ENCODE results near the gene HES5.

The HES5 gene

DNA sequence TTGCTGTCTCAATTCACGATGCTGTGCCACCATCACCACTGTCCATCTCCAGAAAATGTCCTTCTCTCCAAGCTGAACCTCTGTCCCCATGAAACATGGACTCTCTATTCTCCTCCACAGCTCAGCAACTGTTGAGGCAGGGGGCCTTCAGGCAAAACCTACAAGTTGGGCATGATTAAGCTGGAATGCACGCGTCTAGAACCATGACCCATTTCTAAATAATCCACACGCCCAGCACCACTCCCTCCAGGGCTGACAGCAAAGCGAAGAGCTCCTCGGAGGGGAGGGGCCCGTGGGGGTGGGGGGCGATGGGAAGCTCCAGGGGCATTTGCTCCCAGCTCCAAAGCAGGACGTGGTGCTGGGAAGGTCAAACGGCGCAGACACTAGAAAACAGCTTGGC lies 3.3 kb upstream of the HES5 start:
- DNase-seq = no peak
- Mint-ChIP-seq H3K4me3 (no peak overlapping the region), H3K27ac (no peak overlapping the region), H3K27me3 (peaks cover 41% of the 10 kb centered on the region), H3K9me3 (no peaks in the 10 kb centered on the region), H3K4me1 (peaks cover 16% of the 10 kb centered on the region)
- ATAC-seq = no peak

DNA sequence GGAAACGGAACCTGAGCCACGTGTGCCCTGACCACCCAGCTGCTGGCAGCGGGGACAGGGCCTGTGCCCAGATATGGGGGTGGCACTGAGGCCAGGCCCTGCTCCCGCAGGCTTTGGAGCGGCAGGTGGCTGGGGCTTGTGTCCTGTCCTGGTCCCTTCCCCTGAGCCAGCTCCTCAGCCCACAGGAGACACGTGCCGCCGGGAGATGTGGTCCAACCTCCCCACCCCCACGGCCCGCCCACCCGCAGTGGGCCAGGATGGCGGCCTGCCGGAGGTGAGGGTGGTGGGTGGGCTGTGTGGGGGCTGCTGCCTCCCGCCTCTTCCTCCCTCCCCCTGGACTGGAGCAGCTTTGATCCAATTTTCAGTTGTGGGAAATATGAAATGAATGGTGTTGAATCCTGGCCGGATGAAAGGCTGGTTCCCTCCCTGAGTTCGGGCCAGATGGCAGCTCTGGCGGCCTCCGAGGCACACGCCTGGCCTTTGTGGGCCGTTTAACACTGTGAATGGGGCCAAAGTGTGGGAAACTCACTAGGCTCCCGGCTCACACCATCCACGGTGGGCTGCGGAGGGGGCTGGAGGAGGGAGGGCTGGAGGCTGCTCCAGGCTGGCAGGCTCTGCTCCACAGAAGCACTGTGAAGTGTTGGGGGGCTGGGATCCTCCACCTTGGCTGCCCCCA lies 2.6 kb upstream of the HES5 start:
- Mint-ChIP-seq H3K27me3 (peaks cover 43% of the 10 kb centered on the region), H3K4me1 (peaks cover 21% of the 10 kb centered on the region), H3K9me3 (no peaks in the 10 kb centered on the region), H3K4me3 (no peak overlapping the region), H3K27ac (no peak overlapping the region)
- DNase-seq (no peak), ATAC-seq (no peak)

DNA sequence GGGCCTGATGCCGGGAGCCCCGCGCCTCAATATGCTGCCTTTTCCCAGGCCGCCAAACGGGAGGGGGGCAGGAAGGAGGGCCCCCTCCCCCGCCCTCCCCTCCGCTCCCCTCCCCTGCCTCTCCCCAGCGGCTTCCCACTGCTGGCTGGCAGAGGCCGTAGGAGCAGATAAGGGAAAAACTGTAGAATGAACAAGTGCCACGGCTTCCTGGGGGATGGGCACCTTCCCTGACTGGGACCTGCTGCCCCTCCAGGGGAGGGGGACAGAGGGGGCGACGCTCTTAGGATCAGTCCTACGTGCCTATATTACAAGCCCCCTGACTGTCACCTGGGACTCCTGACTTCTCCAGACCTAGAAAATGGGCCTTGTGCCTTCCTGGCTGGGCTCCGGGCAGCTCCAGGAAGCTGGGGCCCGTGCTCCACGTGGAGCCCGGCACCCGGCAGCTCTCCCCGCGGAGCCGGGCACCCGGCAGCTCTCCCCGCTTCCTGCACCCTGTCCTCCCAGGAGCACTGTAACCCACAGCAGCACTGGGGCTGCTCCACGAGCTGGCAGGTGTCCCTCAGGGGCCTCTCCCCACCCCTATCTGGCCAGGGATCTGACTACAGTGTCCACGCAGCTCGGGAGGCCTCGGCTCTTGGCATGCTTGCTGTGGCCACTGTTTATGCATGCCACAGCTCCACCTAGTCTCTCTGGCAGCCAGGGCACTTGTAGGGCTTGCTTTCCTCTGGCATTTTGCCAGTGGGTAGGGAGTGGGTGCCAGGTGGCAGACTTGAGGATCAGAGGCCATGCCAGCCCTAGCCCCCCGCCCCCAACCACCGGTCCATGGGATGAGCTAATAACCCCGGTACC lies 674 bp upstream of the HES5 start:
- peaks cover 54% of the 10 kb centered on the region for H3K27me3 Mint-ChIP-seq
- no peak overlapping the region for H3K27ac Mint-ChIP-seq
- H3K9me3 Mint-ChIP-seq = no peaks in the 10 kb centered on the region
- no peak for DNase-seq
- H3K4me1 Mint-ChIP-seq = peaks cover 31% of the 10 kb centered on the region
- H3K4me3 Mint-ChIP-seq = peak overlapping the region; percentile 58 to 76
- ATAC-seq = no peak

DNA sequence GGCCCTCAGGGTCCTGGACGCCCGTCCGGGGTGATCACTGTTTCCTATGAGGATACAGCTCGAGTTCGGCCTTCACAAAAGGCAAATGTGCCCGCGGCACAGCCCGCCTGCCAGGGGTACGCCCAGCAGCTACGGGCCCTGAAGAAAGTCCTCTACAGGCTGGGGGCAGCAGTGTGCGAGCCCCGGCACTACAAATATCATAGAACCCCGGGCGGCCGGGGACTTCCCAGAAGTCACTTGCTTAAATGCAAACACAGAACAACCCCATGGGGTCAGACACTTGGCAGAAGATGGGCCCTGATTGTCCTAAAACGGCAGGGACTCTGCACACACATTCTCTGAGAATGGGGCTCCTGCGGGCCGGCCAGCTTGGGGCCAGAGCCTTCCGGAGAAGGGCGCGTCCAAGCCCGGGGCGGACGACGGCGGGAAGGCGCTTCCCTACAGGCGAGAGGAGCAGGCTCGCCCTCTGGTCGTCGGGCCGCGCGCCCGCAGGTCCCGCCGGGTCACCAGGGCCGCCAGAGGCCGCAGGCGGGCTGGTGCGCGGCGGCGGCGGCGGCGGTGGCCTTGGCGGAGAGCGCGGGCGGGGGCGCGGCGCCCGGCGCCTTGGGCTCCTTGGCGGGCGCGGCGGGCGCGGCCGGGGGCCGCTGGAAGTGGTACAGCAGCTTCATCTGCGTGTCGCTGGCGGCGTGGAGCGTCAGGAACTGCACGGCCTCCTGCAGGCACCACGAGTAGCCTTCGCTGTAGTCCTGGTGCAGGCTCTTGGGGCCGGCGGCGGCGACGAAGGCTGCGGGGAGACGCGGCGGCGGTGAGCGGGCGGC lies 888 bp downstream of the HES5 start:
- Mint-ChIP-seq H3K27me3 (peaks cover 54% of the 10 kb centered on the region), H3K9me3 (no peaks in the 10 kb centered on the region), H3K27ac (peak overlapping the region in 1 of 2 donors; percentile 42), H3K4me3 (peak overlapping the region; percentile 83 to 88), H3K4me1 (peaks cover 42% of the 10 kb centered on the region)
- ATAC-seq (peak; percentile 26), DNase-seq (peak; percentile 52 to 68)

DNA sequence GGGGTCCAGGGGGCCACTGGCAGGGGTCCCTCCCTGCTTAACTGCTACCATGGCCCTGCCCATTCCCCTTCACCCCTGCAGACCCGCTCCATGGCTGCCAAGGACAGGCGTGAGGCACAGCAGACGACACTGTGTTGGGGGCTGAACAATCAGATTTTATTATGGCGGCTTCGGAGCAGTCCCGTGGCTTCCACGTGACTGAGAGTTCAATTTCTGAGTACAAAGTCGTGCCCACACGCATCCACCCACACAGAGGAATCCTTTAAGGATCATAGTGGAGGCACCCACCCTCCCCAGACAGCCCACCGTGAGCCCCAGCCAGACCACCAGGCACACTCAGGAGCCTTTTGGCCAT lies 1.5 kb downstream of the HES5 start:
- Mint-ChIP-seq H3K4me1 (peaks cover 48% of the 10 kb centered on the region), H3K9me3 (no peaks in the 10 kb centered on the region), H3K27ac (no peak overlapping the region), H3K27me3 (peaks cover 52% of the 10 kb centered on the region), H3K4me3 (peak overlapping the region; percentile 83 to 88)
- ATAC-seq (no peak), DNase-seq (no peak)

DNA sequence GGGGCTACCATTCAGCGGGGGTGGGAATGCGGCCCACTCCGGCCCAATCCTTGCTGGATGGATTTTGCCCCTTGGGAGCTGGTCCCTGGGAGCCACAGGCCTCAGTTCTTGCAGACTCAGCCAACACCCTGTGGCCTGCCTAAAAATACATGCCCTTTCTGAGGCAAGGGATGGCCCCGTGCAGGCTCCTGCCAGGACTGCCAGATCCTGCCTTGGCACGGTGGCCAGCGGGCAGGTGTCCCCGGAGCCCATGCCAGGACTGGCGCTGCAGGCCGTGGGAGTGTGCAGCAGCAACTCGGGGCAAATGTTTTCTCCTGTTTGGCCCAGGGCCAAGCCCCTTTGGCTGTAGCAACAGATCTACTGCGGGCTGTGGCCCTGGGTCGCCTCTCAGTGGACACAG lies 2.0 kb downstream of the HES5 start:
- Mint-ChIP-seq H3K4me1 (peaks cover 54% of the 10 kb centered on the region), H3K27ac (no peak overlapping the region), H3K27me3 (peaks cover 46% of the 10 kb centered on the region), H3K9me3 (no peaks in the 10 kb centered on the region), H3K4me3 (no peak overlapping the region)
- ATAC-seq (no peak), DNase-seq (no peak)

DNA sequence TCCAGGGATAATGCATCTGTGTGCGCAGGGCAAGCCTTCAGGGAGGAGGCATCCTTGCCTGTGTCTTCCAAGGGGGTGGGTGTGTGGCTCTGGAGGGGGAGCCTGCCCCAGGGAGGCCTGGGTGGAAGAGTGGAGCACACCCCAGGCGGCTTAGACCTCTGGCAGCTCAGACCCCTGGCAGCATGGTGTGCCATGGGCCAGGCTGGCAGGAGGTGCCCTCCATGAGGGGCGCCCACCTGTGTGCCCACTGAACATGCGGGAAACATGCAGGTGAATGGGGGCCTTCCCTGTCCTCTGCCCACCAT lies 2.6 kb downstream of the HES5 start:
- H3K27ac Mint-ChIP-seq = no peak overlapping the region
- H3K4me3 Mint-ChIP-seq = peak overlapping the region in 1 of 2 donors; percentile 77
- H3K9me3 Mint-ChIP-seq = no peaks in the 10 kb centered on the region
- peaks cover 46% of the 10 kb centered on the region for H3K27me3 Mint-ChIP-seq
- H3K4me1 Mint-ChIP-seq = peaks cover 59% of the 10 kb centered on the region
- ATAC-seq (no peak), DNase-seq (no peak)

DNA sequence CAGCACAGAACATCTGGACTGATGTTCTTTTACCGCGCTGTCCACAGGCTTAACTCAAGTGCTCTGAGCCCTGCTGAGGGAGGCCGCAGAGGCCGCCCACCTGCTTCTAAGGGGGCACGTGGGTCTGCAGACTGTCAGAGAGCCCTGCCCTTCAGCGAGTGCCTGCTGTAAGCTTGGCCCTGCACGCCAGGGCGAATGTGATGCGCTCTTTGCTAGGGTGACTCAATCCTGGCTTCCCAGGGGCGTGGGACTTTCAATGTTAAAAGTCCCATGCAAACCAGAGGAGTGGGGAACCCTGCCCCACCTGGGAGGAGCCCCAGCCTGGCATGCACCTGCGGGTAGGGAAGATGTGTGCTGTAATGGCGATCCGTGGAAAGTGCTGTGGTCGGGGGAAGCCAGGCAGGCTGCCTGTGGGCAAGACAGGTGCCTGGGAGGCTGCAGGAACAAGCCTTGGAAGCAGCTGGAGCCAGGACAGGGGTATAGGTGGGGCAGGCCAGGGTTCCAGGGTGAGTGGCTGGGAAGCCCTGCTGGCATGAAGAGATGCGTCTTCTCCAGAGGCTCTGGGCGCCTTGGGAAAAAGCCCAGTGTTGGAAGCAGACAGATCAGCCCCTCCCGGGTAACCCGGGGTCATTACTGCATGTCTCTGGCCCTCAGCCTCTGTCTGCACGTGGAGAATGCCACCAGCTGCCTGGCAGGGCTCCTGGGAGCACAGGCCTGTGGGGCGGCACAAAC lies 3.1 kb downstream of the HES5 start:
- ATAC-seq (peak; percentile 55), DNase-seq (peak; percentile 79 to 83)
- no peaks in the 10 kb centered on the region for H3K9me3 Mint-ChIP-seq
- H3K27ac Mint-ChIP-seq = peak overlapping the region; percentile 13 to 53
- H3K27me3 Mint-ChIP-seq = peaks cover 43% of the 10 kb centered on the region
- H3K4me3 Mint-ChIP-seq = peak overlapping the region; percentile 61 to 77
- H3K4me1 Mint-ChIP-seq = peaks cover 64% of the 10 kb centered on the region

DNA sequence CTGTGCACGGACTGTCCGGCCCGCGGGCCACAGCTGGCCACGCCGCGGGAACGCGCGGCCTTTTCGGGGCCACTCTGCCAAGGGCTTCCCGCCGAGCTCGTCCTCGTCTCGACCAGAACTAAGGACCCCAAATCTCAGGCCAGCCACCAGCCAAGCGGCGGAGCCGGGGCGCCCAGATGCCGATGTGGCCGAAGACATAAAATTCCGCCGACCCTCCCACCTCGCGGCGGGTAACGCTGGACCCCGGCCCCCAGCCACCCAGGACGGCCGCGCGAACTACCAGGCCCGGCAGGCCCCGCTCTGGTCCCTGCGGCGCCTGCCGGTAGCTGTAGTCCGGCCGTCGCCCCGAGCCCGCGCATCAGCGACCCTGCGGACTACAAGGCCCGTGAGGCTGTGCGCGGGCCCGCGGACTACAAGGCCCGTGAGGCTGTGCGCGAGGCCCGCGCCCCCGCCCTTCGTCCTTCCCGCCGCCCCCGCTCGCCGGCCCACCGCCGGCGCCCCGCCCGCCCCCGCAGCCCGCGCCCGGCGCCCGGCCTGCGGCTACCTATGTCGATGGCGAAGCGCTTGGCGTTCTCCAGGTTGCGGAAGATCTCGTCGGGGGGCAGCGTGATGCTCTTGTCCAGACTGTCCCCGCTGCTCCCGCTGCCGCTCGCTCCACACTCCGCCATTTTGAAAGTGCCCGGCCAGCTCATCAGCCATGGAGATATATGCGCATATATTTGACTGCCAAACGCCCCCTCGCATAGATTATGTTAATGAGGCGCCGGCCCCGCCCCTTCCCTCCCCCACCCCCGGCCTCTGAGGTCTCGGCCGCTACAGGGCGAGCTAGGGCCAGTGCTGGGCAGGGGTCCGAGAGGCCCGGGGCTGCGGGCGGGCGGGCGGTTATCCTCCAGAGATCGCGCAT lies 3.9 kb downstream of the HES5 start, which contains the start of gene PANK4:
TSS of gene PANK4 (minus strand) at position 677 of the 904 bp plus-strand sequence. CDS start at position 668, 9 bp downstream.
- ATAC-seq = peak; percentile 81
- peak within 1 kb of the TSS; percentile 83 to 87 for H3K4me3 Mint-ChIP-seq
- no peaks in the 10 kb centered on the region for H3K9me3 Mint-ChIP-seq
- peak within 1 kb of the TSS; percentile 94 to 97 for H3K27ac Mint-ChIP-seq
- H3K27me3 Mint-ChIP-seq = peaks cover 34% of the 10 kb centered on the region
- DNase-seq = peak; percentile 86 to 90
- peaks cover 69% of the 10 kb centered on the region for H3K4me1 Mint-ChIP-seq

DNA sequence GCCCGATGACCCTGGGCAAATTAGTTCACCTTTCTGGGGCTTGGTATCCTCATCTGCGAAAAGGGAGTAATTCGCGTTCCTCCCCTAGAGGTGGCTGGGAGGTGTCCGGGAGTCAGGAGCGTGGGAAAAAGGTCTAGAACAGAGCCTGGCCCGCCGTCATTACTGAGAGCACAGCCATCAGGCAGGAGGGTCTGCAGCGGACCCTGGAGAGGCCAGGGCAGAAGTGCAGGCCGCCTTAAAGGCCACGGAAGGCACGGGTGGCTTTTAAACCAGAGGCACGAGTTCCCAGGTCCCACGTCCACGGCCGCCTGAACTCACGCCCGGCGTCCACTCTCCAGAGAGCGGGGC lies 4.5 kb downstream of the HES5 start:
- Mint-ChIP-seq H3K27ac (peak overlapping the region; percentile 79 to 97), H3K4me3 (peak overlapping the region; percentile 83 to 87), H3K4me1 (peaks cover 68% of the 10 kb centered on the region), H3K9me3 (no peaks in the 10 kb centered on the region), H3K27me3 (peaks cover 28% of the 10 kb centered on the region)
- ATAC-seq (no peak), DNase-seq (no peak)

DNA sequence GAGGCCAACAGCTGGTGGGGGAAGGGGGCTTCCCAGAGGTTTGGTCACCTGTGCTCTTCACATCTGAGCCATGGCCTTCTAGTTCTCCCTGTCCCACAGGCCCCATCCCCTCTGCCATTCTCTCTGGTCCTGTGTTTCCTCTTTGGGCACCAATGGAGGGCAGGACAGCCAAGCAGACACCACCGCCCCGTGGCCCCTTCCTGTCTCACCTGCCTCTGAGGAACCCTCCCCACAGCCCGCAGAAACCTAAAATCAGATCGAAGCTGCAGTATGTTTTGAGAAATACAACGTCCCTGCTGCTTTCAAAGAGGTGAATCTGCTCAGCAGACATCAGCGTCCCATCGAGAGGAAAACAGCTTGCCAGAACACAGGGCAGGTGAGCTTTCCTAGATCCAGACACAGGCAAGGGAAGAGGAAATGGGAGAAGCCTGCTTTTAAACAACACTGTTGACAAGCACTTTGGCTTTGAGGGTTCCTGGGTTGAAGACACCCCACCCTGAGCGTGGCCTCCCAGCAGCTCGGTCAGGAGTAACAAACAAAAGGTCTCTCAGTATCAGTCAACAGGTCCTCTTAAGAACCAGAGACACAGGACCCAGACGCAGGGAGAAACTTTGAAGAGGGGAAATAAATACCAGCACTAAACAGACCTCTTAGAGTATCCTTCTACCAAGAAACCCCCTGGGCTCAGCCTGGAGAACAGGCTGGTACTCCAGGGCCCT lies 6.0 kb downstream of the HES5 start:
- Mint-ChIP-seq H3K27me3 (peaks cover 20% of the 10 kb centered on the region), H3K4me3 (peak overlapping the region; percentile 83 to 87), H3K4me1 (peaks cover 66% of the 10 kb centered on the region), H3K27ac (peak overlapping the region; percentile 98 to 100), H3K9me3 (no peaks in the 10 kb centered on the region)
- peak; percentile 60 to 81 for DNase-seq
- ATAC-seq = peak; percentile 54

DNA sequence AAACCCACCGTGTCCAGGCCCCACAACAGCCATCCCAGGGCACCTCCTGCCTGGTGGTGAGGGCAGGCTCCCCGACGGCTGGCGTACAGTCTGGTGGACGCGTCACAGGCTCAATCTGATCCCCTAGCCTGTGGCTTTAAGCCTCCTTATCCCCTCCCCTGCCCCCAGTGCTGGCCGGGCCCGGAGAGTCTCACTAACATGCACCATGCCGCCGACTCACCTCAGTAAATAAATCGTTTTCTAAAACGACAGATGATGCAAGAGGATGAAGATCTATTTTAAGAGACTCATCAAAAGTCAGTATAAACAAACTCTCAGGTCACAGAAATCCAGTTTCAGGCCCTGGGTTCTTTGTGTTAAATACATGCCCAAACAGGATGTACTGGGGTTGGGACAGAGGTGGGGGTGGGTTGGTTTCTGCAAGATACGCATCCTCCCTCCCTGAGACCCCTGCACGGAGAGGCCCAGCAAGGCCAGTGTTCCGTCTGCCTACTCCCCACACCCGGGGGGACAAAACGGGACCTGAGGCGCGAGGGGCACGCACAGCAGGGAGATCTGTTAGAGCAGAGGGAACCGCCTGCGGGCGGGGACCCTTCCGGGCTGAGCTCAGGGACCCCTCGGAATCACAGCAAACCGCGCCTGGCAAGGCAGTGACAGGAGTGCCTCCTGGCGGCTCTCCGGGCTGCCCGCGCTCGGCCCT lies 6.7 kb downstream of the HES5 start:
- Mint-ChIP-seq H3K27me3 (peaks cover 13% of the 10 kb centered on the region), H3K4me3 (peak overlapping the region; percentile 83 to 87), H3K9me3 (no peaks in the 10 kb centered on the region), H3K27ac (peak overlapping the region; percentile 98 to 100), H3K4me1 (peaks cover 62% of the 10 kb centered on the region)
- ATAC-seq = peak; percentile 50
- peak; percentile 70 to 80 for DNase-seq

DNA sequence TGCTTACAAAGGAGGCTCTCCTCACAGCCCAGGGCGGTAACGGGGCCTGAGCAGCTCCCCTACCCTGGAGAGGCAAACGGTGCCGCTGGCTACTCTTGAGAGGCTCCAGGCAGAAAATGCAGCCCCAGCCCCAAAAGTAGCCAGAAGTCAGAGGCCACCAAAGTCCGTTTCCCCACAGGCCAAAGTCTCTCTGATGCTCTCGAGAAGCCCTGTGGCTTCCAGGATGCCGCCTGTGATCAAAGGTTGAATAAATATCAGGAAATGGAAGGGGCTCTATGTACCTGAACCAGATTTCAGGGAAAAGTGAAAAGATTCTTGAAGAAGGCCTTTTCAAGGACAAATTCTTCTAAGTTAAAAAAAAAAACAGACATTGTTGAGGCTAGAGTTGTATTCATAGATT lies 7.8 kb downstream of the HES5 start:
- Mint-ChIP-seq H3K4me3 (peak overlapping the region in 1 of 2 donors; percentile 83), H3K4me1 (peaks cover 53% of the 10 kb centered on the region), H3K9me3 (no peaks in the 10 kb centered on the region), H3K27me3 (peaks cover 7% of the 10 kb centered on the region), H3K27ac (peak overlapping the region in 1 of 2 donors; percentile 100)
- ATAC-seq (no peak), DNase-seq (no peak)

All from stimulated activated naive CD8-positive, alpha-beta T cell treated with anti-CD3 and anti-CD28 coated beads, Interleukin-15, amount 100 ng/mL, for 72 hours (primary cell).